ENCODE data around the gene KRTAP1-4. TPM values are rescaled to one million over a fixed set of nuclear protein-coding genes. Genes with fewer than 3 reads are reported as not detected.

Gene KRTAP1-4
- total RNA-seq, 1 experiment from 2014 or later, result not detected

GRCh38 chr17:41024697-41025096, 5.3 kb downstream of the KRTAP1-4 start:
- Histone ChIP-seq H3K4me1 (ENCODE audit: insufficient read depth, low read length, poor library complexity, severe bottlenecking) (no peaks in the 10 kb centered on the region), H3K36me3 (ENCODE audit: insufficient read depth, low read length, poor library complexity, severe bottlenecking) (no peaks in the 10 kb centered on the region), H3K4me3 (ENCODE audit: low read depth, low read length, poor library complexity, severe bottlenecking) (no peak overlapping the region), H3K27ac (ENCODE audit: low read depth, low read length, poor library complexity, severe bottlenecking) (no peak overlapping the region), H3K9me3 (ENCODE audit: low read depth, low read length, poor library complexity, severe bottlenecking) (no peaks in the 10 kb centered on the region), H3K27me3 (replicated peaks; ENCODE audit: insufficient read depth, low read depth, low read length, poor library complexity) (no peaks in the 10 kb centered on the region)
- BruUV-seq (replicated peaks), result no TSS peak
- intact Hi-C loops (cut with micrococcal nuclease; ENCODE audit: unreplicated experiment), result no loop called here
- POLR2A ChIA-PET (ENCODE audit: low non-redundant PET), result no interaction called here
- DNase-seq (ENCODE audit: low spot score), result no peak
- TF ChIP-seq EZH2 (IDR thresholded peaks at IDR 0.05; ENCODE audit: borderline replicate concordance, low read depth, low read length, poor library complexity, severe bottlenecking) (no peak), CTCF (conservative IDR thresholded peaks at IDR 0.05; ENCODE audit: low read depth, low read length) (no peak)
- CTCF ChIA-PET, result no interaction called here

- no peaks in the 10 kb centered on the region for H3K27me3 ChIP-seq (replicated peaks; ENCODE audit: insufficient read depth, low read depth, low read length, poor library complexity)
- H3K4me3 ChIP-seq (ENCODE audit: low read depth, low read length, poor library complexity, severe bottlenecking), result no peak overlapping the region
- no peaks in the 10 kb centered on the region for H3K4me1 ChIP-seq (ENCODE audit: insufficient read depth, low read length, poor library complexity, severe bottlenecking)
- TF ChIP-seq EZH2 (IDR thresholded peaks at IDR 0.05; ENCODE audit: borderline replicate concordance, low read depth, low read length, poor library complexity, severe bottlenecking) (no peak), CTCF (conservative IDR thresholded peaks at IDR 0.05; ENCODE audit: low read depth, low read length) (no peak)
- H3K27ac ChIP-seq (ENCODE audit: low read depth, low read length, poor library complexity, severe bottlenecking), result no peak overlapping the region
- no TSS peak for BruUV-seq (replicated peaks)
- DNase-seq (ENCODE audit: low spot score), result no peak
- ChIA-PET POLR2A (ENCODE audit: low non-redundant PET) (no interaction called here), CTCF (no interaction called here)
- intact Hi-C loops (cut with micrococcal nuclease; ENCODE audit: unreplicated experiment), result no loop called here
- no peaks in the 10 kb centered on the region for H3K36me3 ChIP-seq (ENCODE audit: insufficient read depth, low read length, poor library complexity, severe bottlenecking)
- H3K9me3 ChIP-seq (ENCODE audit: low read depth, low read length, poor library complexity, severe bottlenecking), result no peaks in the 10 kb centered on the region
Measured at GRCh38 chr17:41020336-41020735, 9.7 kb downstream of the KRTAP1-4 start.

GRCh38 chr17:41019415-41019814, 10.6 kb downstream of the KRTAP1-4 start:
- Histone ChIP-seq H3K4me1 (ENCODE audit: insufficient read depth, low read length, poor library complexity, severe bottlenecking) (no peaks in the 10 kb centered on the region), H3K27ac (ENCODE audit: low read depth, low read length, poor library complexity, severe bottlenecking) (no peak overlapping the region), H3K4me3 (ENCODE audit: low read depth, low read length, poor library complexity, severe bottlenecking) (no peak overlapping the region), H3K36me3 (ENCODE audit: insufficient read depth, low read length, poor library complexity, severe bottlenecking) (no peaks in the 10 kb centered on the region), H3K27me3 (replicated peaks; ENCODE audit: insufficient read depth, low read depth, low read length, poor library complexity) (no peaks in the 10 kb centered on the region), H3K9me3 (ENCODE audit: low read depth, low read length, poor library complexity, severe bottlenecking) (no peaks in the 10 kb centered on the region)
- DNase-seq (ENCODE audit: low spot score), result no peak
- ChIA-PET POLR2A (ENCODE audit: low non-redundant PET) (interaction anchor here (0.5 kb wide), 1 partner anchor 15 kb away, joined by 3 read pairs; no protein-coding TSS in a partner anchor), CTCF (no interaction called here)
- no TSS peak for BruUV-seq (replicated peaks)
- no peak for TF ChIP-seq EZH2 (IDR thresholded peaks at IDR 0.05; ENCODE audit: borderline replicate concordance, low read depth, low read length, poor library complexity, severe bottlenecking)
- TF ChIP-seq CTCF (conservative IDR thresholded peaks at IDR 0.05; ENCODE audit: low read depth, low read length), result no peak
- intact Hi-C loops (cut with micrococcal nuclease; ENCODE audit: unreplicated experiment), result no loop called here
